Testis (tissue), 3 donors: ENCODE measurements around the gene SP140L. TPM values are rescaled to one million over a fixed set of nuclear protein-coding genes. Genes with fewer than 3 reads are reported as not detected.
A peak's percentile ranks its signal among the peaks of the same experiment; 100 is the strongest.

Experiments
- DNase-seq: peaks from one replicate; pipeline ENCODE4 v3.0.0-alpha.2; 2019
- H3K27ac ChIP-seq, 2 donors: fragments of 200-600 bp; sonication (generic); one replicate each; pipeline ENCODE4 v1.5.1; 2019
- H3K27me3 ChIP-seq: fragments of 200-600 bp; sonication (generic); one replicate; pipeline ENCODE4 v1.5.1; 2019
- H3K36me3 ChIP-seq: fragments of 200-600 bp; sonication (generic); one replicate; pipeline ENCODE4 v1.5.1; 2017; ENCODE audit warnings: low read depth; ENCODE audit errors: missing control alignments
- H3K4me1 ChIP-seq: fragments of 200-600 bp; sonication (generic); one replicate; pipeline ENCODE4 v1.5.1; 2019
- H3K4me3 ChIP-seq, 2 donors: fragments of 200-600 bp; sonication (generic); one replicate each; pipeline ENCODE4 v1.5.1; 2017 to 2019
- H3K9me3 ChIP-seq: fragments of 200-600 bp; sonication (generic); one replicate; pipeline ENCODE4 v1.5.1; 2017
- CTCF ChIP-seq, 3 experiments: fragments of 450-650 bp in 2 of 3; fragments of 200-600 bp in 1 of 3; sonication (generic) in 1 of 3; IDR thresholded peaks; one replicate each; pipeline ENCODE4 v1.5.1; 2016 to 2019; ENCODE audit warnings: antibody characterized with exemption in 3 of 3, mild to moderate bottlenecking in 2 of 3, moderate library complexity in 1 of 3
- POLR2A ChIP-seq: fragments of 450-650 bp; IDR thresholded peaks from one replicate; pipeline ENCODE4 v1.6.1; 2017; ENCODE audit warnings: antibody characterized with exemption, mild to moderate bottlenecking, moderate library complexity
- WGBS, 2 donors: methylation state at CpG; one replicate each; pipeline ENCODE4 v1.1.5; 2018; 5-methylcytosine and 5-hydroxymethylcytosine counted together
- intact Hi-C: fragments of 100-400 bp; cut with DNase I; formaldehyde crosslinking; loops from one replicate; pipeline ENCODE4 v1.15.1; 2023; ENCODE audit warnings: low total_unique reads
- polyA plus RNA-seq: library from polyadenylated mRNA; stranded (reverse); fragments of 350-450 nt; fragmentation: Illumina TruSeq; extraction: RNeasy Lipid Tissue Mini Kit (QIAGEN cat#74804); gene quantifications from one replicate; pipeline ENCODE4 v1.2.3, GENCODE V29; 2014; ENCODE audit warnings: low read depth, low replicate concordance; ENCODE audit not compliant: insufficient read depth
- total RNA-seq, 2 donors: library from RNA; depleted of rRNA; stranded (reverse); fragments of >200 nt; gene quantifications; one replicate each; pipeline ENCODE4 v1.2.3, GENCODE V29; 2016

SP140L gene
- total and polyA plus RNA-seq, 3 donors from 2014 or later = 7.2 to 21.9 (median 7.9) TPM

- Histone ChIP-seq H3K36me3 (no peaks in the 10 kb centered on the region), H3K9me3 (no peaks in the 10 kb centered on the region)
Measured at GRCh38 chr2:230323385-230324106, 3.4 kb upstream of the SP140L start.

GRCh38 chr2:230324503-230324902, 2.5 kb upstream of the SP140L start:
- H3K36me3 ChIP-seq = no peaks in the 10 kb centered on the region
- no peak overlapping the region for H3K4me3 ChIP-seq
- no peak for TF ChIP-seq POLR2A
- no peak for DNase-seq
- WGBS, 2 donors = 85 to 95% methylated on average over 5 of the region's 5 CpGs
- H3K4me1 ChIP-seq = peaks cover 3% of the 10 kb centered on the region
- intact Hi-C loops = no loop called here
- H3K27me3 ChIP-seq = no peaks in the 10 kb centered on the region
- no peaks in the 10 kb centered on the region for H3K9me3 ChIP-seq
- H3K27ac ChIP-seq = no peak overlapping the region

More at GRCh38 chr2:230323385-230324106, 3.4 kb upstream of the SP140L start:
- Histone ChIP-seq H3K27ac (no peak overlapping the region), H3K27me3 (no peaks in the 10 kb centered on the region), H3K4me1 (peaks cover 3% of the 10 kb centered on the region), H3K4me3 (no peak overlapping the region)
- no peak for DNase-seq
- 80 to 94% methylated on average over 12 to 18 of the region's 18 CpGs for WGBS, 2 donors
- intact Hi-C loops = no loop called here
- no peak for TF ChIP-seq CTCF (IDR thresholded peaks at IDR 0.05)

GRCh38 chr2:230325316-230326243, 1.4 kb upstream of the SP140L start:
- intact Hi-C loops = no loop called here

GRCh38 chr2:230327418-230328154, 593 bp downstream of the SP140L start:
- WGBS, 2 donors = 72 to 76% methylated on average over 5 of the region's 5 CpGs
- Histone ChIP-seq H3K36me3 (no peaks in the 10 kb centered on the region), H3K9me3 (no peaks in the 10 kb centered on the region), H3K27me3 (no peaks in the 10 kb centered on the region), H3K4me3 (peak overlapping the region; percentile 43 to 47), H3K4me1 (peaks cover 3% of the 10 kb centered on the region), H3K27ac (no peak overlapping the region)
- DNase-seq = no peak
- intact Hi-C loops = no loop called here
- TF ChIP-seq POLR2A = no peak
- no peak for TF ChIP-seq CTCF (IDR thresholded peaks at IDR 0.05)

More at GRCh38 chr2:230325316-230326243, 1.4 kb upstream of the SP140L start:
- Histone ChIP-seq H3K36me3 (no peaks in the 10 kb centered on the region), H3K27me3 (no peaks in the 10 kb centered on the region), H3K4me3 (no peak overlapping the region), H3K4me1 (peaks cover 3% of the 10 kb centered on the region), H3K27ac (no peak overlapping the region), H3K9me3 (no peaks in the 10 kb centered on the region)
- WGBS, 2 donors = 92 to 95% methylated on average over 4 to 9 of the region's 9 CpGs
- no peak for DNase-seq
- TF ChIP-seq POLR2A (no peak), CTCF (IDR thresholded peaks at IDR 0.05) (no peak)

GRCh38 chr2:230328155-230328458, 1.1 kb downstream of the SP140L start:
- H3K9me3 ChIP-seq = no peaks in the 10 kb centered on the region
- no peak overlapping the region for H3K27ac ChIP-seq
- 94 to 96% methylated on average over 8 of the region's 8 CpGs for WGBS, 2 donors
- no peak overlapping the region for H3K4me3 ChIP-seq
- H3K4me1 ChIP-seq = peaks cover 3% of the 10 kb centered on the region
- DNase-seq = no peak
- intact Hi-C loops = no loop called here
- TF ChIP-seq CTCF (IDR thresholded peaks at IDR 0.05) (no peak), POLR2A (no peak)
- no peaks in the 10 kb centered on the region for H3K36me3 ChIP-seq
- no peaks in the 10 kb centered on the region for H3K27me3 ChIP-seq
